Measurements from ENCODE around the gene CAPN1.
"Not testable (repeated sequence)": the region's sequence is repeated elsewhere in the genome, so short reads cannot be mapped to it uniquely, and the experiment has no call there.

The CAPN1 gene

DNA sequence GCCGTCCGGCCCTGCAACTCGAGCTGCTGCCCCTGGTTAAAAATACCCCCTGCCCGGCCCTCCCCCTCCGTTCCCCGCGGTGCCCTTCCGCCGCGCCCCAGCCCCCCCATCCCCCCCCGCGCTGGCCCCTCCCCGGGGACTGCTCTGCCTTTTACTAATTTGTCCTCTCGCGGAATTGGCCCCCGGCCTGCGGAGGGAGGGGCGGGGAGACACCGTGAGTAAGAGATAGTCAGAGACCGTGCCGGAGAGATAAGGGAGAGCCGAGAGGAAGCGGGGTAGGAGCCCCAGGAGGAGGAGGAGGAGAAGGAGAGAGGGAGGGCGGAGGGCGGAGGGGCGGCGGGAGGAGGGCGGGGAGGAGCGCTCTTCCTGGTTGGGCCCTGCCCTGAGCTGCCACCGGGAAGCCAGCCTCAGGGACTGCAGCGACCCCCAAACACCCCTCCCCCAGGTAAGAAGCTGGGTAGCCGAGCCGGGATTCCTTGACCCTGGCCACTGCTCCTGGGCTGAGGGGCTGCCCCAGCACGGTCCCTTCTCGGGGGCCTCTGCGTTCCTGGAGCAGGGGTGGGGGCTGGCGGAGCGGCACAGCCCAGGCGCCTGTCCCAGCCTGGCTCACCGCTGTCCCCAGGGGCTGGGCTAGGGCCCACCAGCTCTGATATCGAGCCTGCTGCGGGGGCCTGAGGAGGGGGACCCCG, at the start of gene CAPN1:
CAPN1 (plus strand) TSS at position 360 of the 689 bp plus-strand sequence. CDS start 774 bp downstream, outside the sequence.
- peak; percentile 88 for DNase-seq

GRCh38 chr11:65132238-65132987, 49.3 kb upstream of the CAPN1 start:
- no peak for DNase-seq

- DNase-seq = peak; percentile 67
Observed at GRCh38 chr11:65132988-65133700, 48.6 kb upstream of the CAPN1 start.

- DNase-seq = no peak
Observed at GRCh38 chr11:65133724-65134123, 48.0 kb upstream of the CAPN1 start.

DNA sequence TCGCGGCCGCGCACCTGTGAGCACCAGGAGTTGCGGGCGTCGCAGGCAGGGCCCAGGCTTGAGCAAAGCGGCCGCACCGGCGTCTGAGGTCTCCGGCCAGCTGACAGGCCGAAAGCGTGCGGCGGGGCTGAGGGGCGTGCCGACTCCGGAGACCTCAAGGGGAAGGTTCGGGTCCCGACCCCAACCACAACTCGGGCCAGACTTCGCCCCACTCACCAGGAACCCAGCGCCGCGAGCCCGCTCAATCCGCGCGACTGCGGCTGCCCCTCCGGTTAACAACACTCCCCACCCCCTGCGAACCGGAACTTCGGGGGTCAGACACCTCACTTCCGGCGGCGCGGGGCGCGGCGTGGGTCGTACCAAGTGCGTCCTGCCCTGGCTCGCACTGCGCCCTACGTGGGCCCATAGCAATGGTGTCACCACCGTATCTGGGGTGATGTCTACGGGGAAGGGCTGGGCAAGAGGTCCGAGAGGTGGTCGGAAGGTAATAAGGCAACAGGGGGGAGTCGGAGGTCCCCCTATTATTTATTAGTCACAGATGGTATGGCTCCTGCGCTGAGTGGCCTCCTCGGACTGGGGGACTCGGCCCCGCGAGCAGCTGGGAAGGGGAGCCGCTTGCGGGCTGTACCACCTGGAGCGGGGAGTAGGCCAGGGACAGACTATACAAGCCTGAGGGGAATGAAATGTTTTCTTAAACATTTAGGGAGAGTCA, 47.3 kb upstream of the CAPN1 start, which contains the start of gene SYVN1:
SYVN1 (minus strand) TSS at position 280 of the 712 bp plus-strand sequence. CDS start 918 bp downstream, outside the sequence.
- peak; percentile 92 for DNase-seq

- peak; percentile 84 for DNase-seq
Observed at GRCh38 chr11:65134952-65135632, 46.6 kb upstream of the CAPN1 start.

DNA sequence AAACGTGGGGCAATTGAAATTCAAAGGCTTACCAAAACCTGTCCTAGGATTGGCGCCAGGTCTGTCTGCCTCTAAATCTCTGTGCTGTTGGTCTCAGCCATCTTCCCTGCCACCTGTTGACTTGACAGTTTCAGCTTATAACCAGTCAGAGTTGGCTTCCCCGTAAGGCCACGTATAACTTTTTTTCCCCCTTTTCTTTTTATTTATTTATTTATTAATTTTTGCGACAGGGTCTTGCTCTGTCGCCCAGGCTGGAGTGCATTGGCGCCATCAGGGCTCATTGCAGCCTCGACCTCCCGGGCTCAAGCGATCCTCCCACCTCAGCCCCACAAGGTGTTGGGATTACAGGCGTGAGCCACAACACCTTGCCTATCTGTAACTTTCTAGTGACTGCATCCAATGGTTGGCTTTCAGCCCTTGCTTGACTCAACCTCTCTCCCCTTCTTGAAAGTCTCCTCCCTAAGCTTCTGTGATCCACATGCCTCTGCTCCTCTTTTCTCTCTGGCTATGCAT, 46.0 kb upstream of the CAPN1 start:
- DNase-seq = peak; percentile 19

- DNase-seq = no peak
Observed at GRCh38 chr11:65136515-65137096, 45.1 kb upstream of the CAPN1 start.

DNA sequence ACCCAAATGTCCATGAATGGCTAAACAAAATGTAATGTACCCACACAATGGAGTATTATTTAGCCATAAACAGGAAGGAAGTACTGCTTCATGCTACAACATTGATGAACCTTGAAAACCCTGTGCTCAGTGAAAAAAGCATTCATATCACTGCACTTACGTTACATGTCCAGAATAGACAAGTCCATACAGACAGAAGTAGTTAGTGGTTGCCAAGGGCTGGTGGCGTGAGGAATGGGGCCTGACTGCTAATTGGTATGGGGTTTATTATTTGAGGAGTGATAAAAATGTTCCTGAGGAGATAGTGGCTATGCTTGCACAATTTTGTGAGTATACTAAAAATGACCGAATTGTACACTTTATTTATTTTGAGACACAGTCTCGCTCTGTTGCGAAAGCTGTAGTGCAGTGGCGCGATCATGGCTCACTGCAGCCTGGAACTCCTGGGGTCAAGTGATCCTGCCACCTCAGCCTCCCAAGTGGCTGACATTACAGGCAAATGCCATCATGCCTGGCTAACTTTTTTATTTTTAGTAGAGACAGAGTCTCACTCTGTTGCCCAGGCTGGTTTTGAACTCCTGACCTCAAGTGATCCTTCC, 39.7 kb upstream of the CAPN1 start:
- DNase-seq = no peak

- no peak for DNase-seq
Observed at GRCh38 chr11:65147352-65148075, 34.2 kb upstream of the CAPN1 start.

- DNase-seq = no peak
Observed at GRCh38 chr11:65148657-65149056, 33.1 kb upstream of the CAPN1 start.

DNA sequence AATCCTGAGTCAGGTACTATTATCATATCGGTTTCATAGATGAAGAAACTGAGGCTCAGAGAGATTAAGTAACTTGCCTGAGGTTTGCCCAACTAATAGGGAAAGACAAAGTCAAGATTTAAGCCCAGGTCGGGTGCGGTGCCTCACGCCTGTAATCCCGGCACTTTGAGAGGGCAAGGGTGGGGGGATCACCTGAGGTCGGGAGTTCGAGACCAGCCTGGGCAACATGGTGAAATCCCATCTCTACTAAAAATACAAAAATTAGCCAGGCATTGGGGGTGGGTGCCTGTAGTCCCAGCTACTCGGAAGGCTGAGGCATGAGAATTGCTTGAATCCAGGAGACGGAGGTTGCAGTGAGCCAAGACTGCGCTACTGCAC, 31.6 kb upstream of the CAPN1 start:
- not testable (repeated sequence) for DNase-seq

DNA sequence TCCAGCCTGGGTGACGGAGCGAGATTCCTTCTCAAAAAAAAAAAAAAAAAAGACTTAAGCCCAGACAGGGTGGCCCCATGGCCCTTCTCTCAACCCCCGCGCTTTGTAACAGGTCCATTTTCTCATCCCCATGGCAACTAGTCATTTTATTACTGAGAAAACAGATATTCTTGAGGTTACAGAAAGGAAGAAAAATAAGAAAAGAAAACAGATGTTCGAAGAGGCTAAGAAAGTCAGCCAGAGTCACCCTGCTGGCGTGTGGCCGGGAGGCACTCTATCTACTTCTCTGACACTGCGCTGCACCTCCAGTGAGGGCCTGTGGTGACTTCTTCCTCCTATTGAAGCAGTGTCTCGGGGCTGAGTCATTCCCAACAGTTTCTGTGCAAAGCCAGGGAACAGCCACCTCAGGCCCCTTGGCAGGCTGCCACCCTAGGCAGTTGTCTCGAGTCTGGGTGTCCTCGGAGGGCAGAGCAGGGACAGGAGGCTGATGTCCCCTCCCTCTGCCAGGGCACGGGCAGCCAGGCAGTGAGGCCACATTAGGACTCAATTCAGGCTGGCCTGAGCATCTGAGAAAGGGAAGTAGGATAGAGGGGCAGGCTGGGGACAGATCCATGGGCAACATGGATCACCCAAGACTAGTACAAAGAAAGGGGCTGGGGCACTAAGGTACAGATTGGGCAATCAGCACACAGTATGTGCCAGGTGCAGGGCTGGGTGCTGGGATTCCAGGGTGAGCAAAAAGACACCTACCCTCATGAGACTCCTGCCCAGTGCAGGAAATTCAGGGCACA, 31.0 kb upstream of the CAPN1 start:
- no peak for DNase-seq

GRCh38 chr11:65151331-65151899, 30.3 kb upstream of the CAPN1 start:
- no peak for DNase-seq

DNA sequence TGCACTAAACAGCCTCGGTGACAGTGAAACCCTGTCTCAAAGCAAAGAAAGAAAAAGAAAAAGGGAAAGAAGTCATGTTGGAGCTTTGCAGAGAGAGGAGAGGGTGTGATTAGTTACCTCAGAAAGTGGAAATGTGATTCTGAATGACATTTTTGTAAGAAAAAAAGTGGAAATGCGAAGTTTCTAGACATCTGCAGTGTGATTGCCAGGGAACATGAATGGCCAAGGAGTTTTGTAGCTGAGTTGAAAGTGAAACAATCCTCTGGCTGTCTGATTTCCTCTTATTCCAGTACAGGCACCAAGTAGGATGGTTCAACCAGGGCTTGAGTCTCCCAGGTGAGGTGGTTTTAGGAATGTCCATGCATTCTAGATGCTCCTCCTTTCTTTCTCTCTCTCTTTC, 29.6 kb upstream of the CAPN1 start:
- DNase-seq = no peak

- no peak for DNase-seq
Observed at GRCh38 chr11:65156256-65156655, 25.5 kb upstream of the CAPN1 start.

GRCh38 chr11:65156926-65157325, 24.8 kb upstream of the CAPN1 start:
- no peak for DNase-seq

GRCh38 chr11:65157336-65157735, 24.4 kb upstream of the CAPN1 start:
- no peak for DNase-seq

- no peak for DNase-seq
Observed at GRCh38 chr11:65159012-65159411, 22.7 kb upstream of the CAPN1 start.

All from CD4-positive, alpha-beta T cell treated with Interleukin-6 for 4 hours (primary cell).